Transverse colon (tissue), 4 donors: ENCODE measurements around the gene WDR41. TPM values are rescaled to one million over a fixed set of nuclear protein-coding genes. Genes with fewer than 3 reads are reported as not detected.
"Not testable (repeated sequence)": the region's sequence is repeated elsewhere in the genome, so short reads cannot be mapped to it uniquely, and the experiment has no call there.

ENCODE experiments used
- DNase-seq: peaks from one replicate; pipeline ENCODE4 v3.0.0-alpha.2; 2019
- H3K27ac ChIP-seq, 4 donors: fragments of 200-600 bp; sonication (generic); 2 replicates each; pipeline ENCODE4 v1.5.1; 2016 to 2018; ENCODE audit warnings: inconsistent platforms in 4 of 4
- H3K27me3 ChIP-seq: fragments of 200-600 bp; sonication (generic); 2 replicates; pipeline ENCODE4 v1.5.1; 2017; ENCODE audit warnings: inconsistent platforms
- H3K36me3 ChIP-seq, 4 donors: fragments of 200-600 bp; sonication (generic); 2 replicates each; pipeline ENCODE4 v1.5.1; 2017 to 2019; ENCODE audit warnings: inconsistent platforms in 4 of 4
- H3K4me1 ChIP-seq, 4 donors: fragments of 200-600 bp; sonication (generic); 2 replicates each; pipeline ENCODE4 v1.5.1; 2017 to 2020; ENCODE audit warnings: inconsistent platforms in 4 of 4
- H3K4me3 ChIP-seq, 4 donors: fragments of 200-600 bp; sonication (generic); 1 replicate in 1 of 4; 2 replicates in 3 of 4; pipeline versions ENCODE4 v1.5.1 to v1.6.1; 2017 to 2019; ENCODE audit warnings: inconsistent platforms in 4 of 4
- H3K9me3 ChIP-seq, 2 donors: fragments of 200-600 bp; sonication (generic); 2 replicates each; pipeline ENCODE4 v1.5.1; 2017 to 2019; ENCODE audit warnings: inconsistent platforms in 2 of 2
- CTCF ChIP-seq, 5 experiments: fragments of 200-600 bp in 3 of 5; fragments of 450-650 bp in 2 of 5; sonication (generic) in 3 of 5; IDR thresholded peaks; 1 replicate in 2 of 5; 2 replicates in 3 of 5; pipeline ENCODE4 v1.5.1; 2016 to 2017; ENCODE audit warnings: antibody characterized with exemption in 5 of 5, inconsistent platforms in 3 of 5, mild to moderate bottlenecking in 2 of 5, moderate library complexity in 1 of 5
- EP300 ChIP-seq: sonication (generic); formaldehyde crosslinking; IDR thresholded peaks from one replicate; pipeline ENCODE4 v1.6.1; 2017; ENCODE audit warnings: antibody characterized with exemption, low read depth
- POLR2A ChIP-seq: fragments of 450-650 bp; IDR thresholded peaks from one replicate; pipeline ENCODE4 v1.6.1; 2016; ENCODE audit warnings: antibody characterized with exemption, mild to moderate bottlenecking, moderate library complexity
- POLR2AphosphoS5 ChIP-seq, 3 donors: sonication (generic); formaldehyde crosslinking; IDR thresholded peaks; one replicate each; pipeline ENCODE4 v1.6.1; 2016; ENCODE audit warnings: antibody characterized with exemption in 3 of 3
- WGBS, 2 donors: methylation state at CpG; one replicate each; pipeline ENCODE4 v1.1.5; 2018; ENCODE audit warnings: low coverage in 1 of 2; 5-methylcytosine and 5-hydroxymethylcytosine counted together
- in situ Hi-C, 4 donors: fragments of 200-750 bp; cut with MboI; loops; one replicate each; pipeline versions ENCODE4 v1.15.0 to v1.15.1; 2017; ENCODE audit warnings: low sequenced_read_pairs in 3 of 4, low pct_ligation_motif_present in 1 of 4, low pct_unique_long_range_greater_than_20kb in 1 of 4
- intact Hi-C: fragments of 100-400 bp; cut with DNase I; formaldehyde crosslinking; loops from one replicate; pipeline ENCODE4 v1.15.1; 2023; ENCODE audit warnings: low total_unique reads
- total RNA-seq, 4 donors: library from RNA; depleted of rRNA; stranded (reverse); fragments of >200 nt; gene quantifications; one replicate each; pipeline ENCODE4 v1.1.0, GENCODE V29; 2016

WDR41 gene
- total RNA-seq, 4 donors from 2014 or later, result 1.1 to 33.7 (median 21.2) TPM

- intact Hi-C loops, result no loop called here
- no peaks in the 10 kb centered on the region for H3K27me3 ChIP-seq
- no peak for TF ChIP-seq POLR2A
- TF ChIP-seq CTCF (IDR thresholded peaks at IDR 0.05), result no peak
- no peak for TF ChIP-seq POLR2AphosphoS5 (IDR thresholded peaks at IDR 0.05)
- TF ChIP-seq EP300, result no peak
- H3K27ac ChIP-seq, result no peak overlapping the region
- peaks cover 0 to 15% (median 0%) of the 10 kb centered on the region in 4 donors for H3K4me1 ChIP-seq
- 42 to 68% methylated on average over 2 to 3 of the region's 3 CpGs for WGBS, 2 donors
- in situ Hi-C loops, result no loop called here
- H3K4me3 ChIP-seq, result no peak overlapping the region
- H3K36me3 ChIP-seq, result no peaks in the 10 kb centered on the region
- H3K9me3 ChIP-seq, result no peaks in the 10 kb centered on the region
- no peak for DNase-seq
Observed at GRCh38 chr5:77394064-77394715, 97.9 kb downstream of the WDR41 start.

- intact Hi-C loops, result no loop called here
- H3K4me3 ChIP-seq, result no peak overlapping the region
- no peak for DNase-seq
- no peak overlapping the region for H3K27ac ChIP-seq
- WGBS, 2 donors, result 82 to 92% methylated on average over 5 to 10 of the region's 10 CpGs
- peaks cover 0 to 16% (median 0%) of the 10 kb centered on the region in 4 donors for H3K4me1 ChIP-seq
- H3K27me3 ChIP-seq, result no peaks in the 10 kb centered on the region
- no peaks in the 10 kb centered on the region for H3K36me3 ChIP-seq
- no peak for TF ChIP-seq POLR2A
- no peak for TF ChIP-seq POLR2AphosphoS5 (IDR thresholded peaks at IDR 0.05)
- no peak for TF ChIP-seq EP300
- TF ChIP-seq CTCF (IDR thresholded peaks at IDR 0.05), result no peak
- in situ Hi-C loops, result no loop called here
- H3K9me3 ChIP-seq, result no peaks in the 10 kb centered on the region
Observed at GRCh38 chr5:77391240-77391765, 100.8 kb downstream of the WDR41 start.

- Histone ChIP-seq H3K4me1 (peaks cover 0 to 16% (median 0%) of the 10 kb centered on the region in 4 donors), H3K4me3 (no peak overlapping the region), H3K9me3 (no peaks in the 10 kb centered on the region), H3K27me3 (no peaks in the 10 kb centered on the region), H3K27ac (peak overlapping the region in 1 of 4 donors; percentile 58), H3K36me3 (no peaks in the 10 kb centered on the region)
- TF ChIP-seq CTCF (IDR thresholded peaks at IDR 0.05), result no peak
- no peak for TF ChIP-seq POLR2A
- no peak for DNase-seq
- in situ Hi-C loops (no loop called here), intact Hi-C loops (no loop called here)
- WGBS, 2 donors, result 75% methylated on average over 2 of the region's 2 CpGs; no CpG with 5 or more reads in 1 of the 2 donors
Observed at GRCh38 chr5:77390795-77391194, 101.3 kb downstream of the WDR41 start.

- no peak for TF ChIP-seq POLR2A
- H3K27me3 ChIP-seq, result no peaks in the 10 kb centered on the region
- H3K9me3 ChIP-seq, result no peaks in the 10 kb centered on the region
- no peak overlapping the region for H3K4me3 ChIP-seq
- H3K27ac ChIP-seq, result peak overlapping the region in 2 of 4 donors; percentile 18 to 58
- peaks cover 0 to 16% (median 0%) of the 10 kb centered on the region in 4 donors for H3K4me1 ChIP-seq
- intact Hi-C loops (no loop called here), in situ Hi-C loops (no loop called here)
- no peaks in the 10 kb centered on the region for H3K36me3 ChIP-seq
- DNase-seq, result no peak
- WGBS, 2 donors, result 69 to 82% methylated on average over 2 to 3 of the region's 3 CpGs
Observed at GRCh38 chr5:77390221-77390620, 101.9 kb downstream of the WDR41 start.

GRCh38 chr5:77389746-77390145 is 102.4 kb downstream of the WDR41 start:
- no peaks in the 10 kb centered on the region for H3K36me3 ChIP-seq
- intact Hi-C loops, result no loop called here
- no peak for DNase-seq

GRCh38 chr5:77386340-77386739 is 105.8 kb downstream of the WDR41 start:
- intact Hi-C loops, in situ Hi-C loops, H3K27ac ChIP-seq, H3K4me3 ChIP-seq, H3K36me3 ChIP-seq, H3K27me3 ChIP-seq, H3K9me3 ChIP-seq, DNase-seq: not testable (repeated sequence)
- H3K4me1 ChIP-seq, result peaks cover 0 to 16% (median 0%) of the 10 kb centered on the region in 4 donors
- WGBS, 2 donors, result 100% methylated on average over 1 of the region's 1 CpG

More at GRCh38 chr5:77389746-77390145, 102.4 kb downstream of the WDR41 start:
- Histone ChIP-seq H3K4me3 (no peak overlapping the region), H3K9me3 (no peaks in the 10 kb centered on the region), H3K27ac (peak overlapping the region in 2 of 4 donors; percentile 18 to 58), H3K27me3 (no peaks in the 10 kb centered on the region), H3K4me1 (peaks cover 0 to 16% (median 0%) of the 10 kb centered on the region in 4 donors)
- TF ChIP-seq POLR2A, result no peak
- TF ChIP-seq CTCF (IDR thresholded peaks at IDR 0.05), result no peak
- no peak for TF ChIP-seq POLR2AphosphoS5 (IDR thresholded peaks at IDR 0.05)
- no peak for TF ChIP-seq EP300
- in situ Hi-C loops, result no loop called here
- 44 to 74% methylated on average over 2 of the region's 2 CpGs for WGBS, 2 donors

- H3K36me3 ChIP-seq, H3K27ac ChIP-seq, intact Hi-C loops, H3K27me3 ChIP-seq, H3K9me3 ChIP-seq, H3K4me3 ChIP-seq, in situ Hi-C loops, DNase-seq, H3K4me1 ChIP-seq: not testable (repeated sequence)
- WGBS, 2 donors, result 96 to 100% methylated on average over 1 to 2 of the region's 2 CpGs
Observed at GRCh38 chr5:77383336-77383735, 108.8 kb downstream of the WDR41 start.
